ENCODE results near the gene SLC35D1.

GRCh38 chr1:67051196-67051595, 2.8 kb downstream of the SLC35D1 start:
- TF ChIP-seq EP300 (IDR thresholded peaks at IDR 0.05): no peak
- TF ChIP-seq, protein P1, sequence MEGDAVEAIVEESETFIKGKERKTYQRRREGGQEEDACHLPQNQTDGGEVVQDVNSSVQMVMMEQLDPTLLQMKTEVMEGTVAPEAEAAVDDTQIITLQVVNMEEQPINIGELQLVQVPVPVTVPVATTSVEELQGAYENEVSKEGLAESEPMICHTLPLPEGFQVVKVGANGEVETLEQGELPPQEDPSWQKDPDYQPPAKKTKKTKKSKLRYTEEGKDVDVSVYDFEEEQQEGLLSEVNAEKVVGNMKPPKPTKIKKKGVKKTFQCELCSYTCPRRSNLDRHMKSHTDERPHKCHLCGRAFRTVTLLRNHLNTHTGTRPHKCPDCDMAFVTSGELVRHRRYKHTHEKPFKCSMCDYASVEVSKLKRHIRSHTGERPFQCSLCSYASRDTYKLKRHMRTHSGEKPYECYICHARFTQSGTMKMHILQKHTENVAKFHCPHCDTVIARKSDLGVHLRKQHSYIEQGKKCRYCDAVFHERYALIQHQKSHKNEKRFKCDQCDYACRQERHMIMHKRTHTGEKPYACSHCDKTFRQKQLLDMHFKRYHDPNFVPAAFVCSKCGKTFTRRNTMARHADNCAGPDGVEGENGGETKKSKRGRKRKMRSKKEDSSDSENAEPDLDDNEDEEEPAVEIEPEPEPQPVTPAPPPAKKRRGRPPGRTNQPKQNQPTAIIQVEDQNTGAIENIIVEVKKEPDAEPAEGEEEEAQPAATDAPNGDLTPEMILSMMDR (IDR thresholded peaks at IDR 0.05): no peak

Data from esophagus muscularis mucosa (tissue), 3 donors.